ENCODE data around the gene EMP2.
"Not testable (repeated sequence)": the region's sequence is repeated elsewhere in the genome, so short reads cannot be mapped to it uniquely, and the experiment has no call there.

Gene EMP2

DNA sequence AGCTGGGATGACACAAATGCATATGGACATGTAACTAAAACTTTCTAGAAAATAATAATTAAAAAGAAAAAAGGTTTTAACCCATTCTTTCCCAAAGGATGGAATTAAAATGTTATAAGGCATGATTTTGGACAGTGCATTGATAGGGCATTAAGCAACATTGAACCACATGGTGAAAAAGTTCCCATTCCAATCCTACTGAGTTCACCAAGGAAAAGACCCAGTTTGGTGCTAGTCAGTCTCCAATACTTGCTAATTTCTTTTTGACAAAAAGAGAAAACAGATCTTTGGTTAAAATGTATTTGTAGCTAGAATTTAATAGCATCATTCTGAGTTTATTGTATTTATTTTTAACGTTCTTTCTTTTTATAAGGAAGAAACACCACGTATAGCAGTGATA, 28.1 kb downstream of the EMP2 start:
- DNase-seq (ENCODE audit: low read depth in 2 of 2): no peak

- DNase-seq (ENCODE audit: low read depth in 2 of 2): no peak
Observed at GRCh38 chr16:10551881-10552280, 28.5 kb downstream of the EMP2 start.

GRCh38 chr16:10548404-10548803, 32.0 kb downstream of the EMP2 start:
- DNase-seq (ENCODE audit: low read depth in 2 of 2): no peak

DNA sequence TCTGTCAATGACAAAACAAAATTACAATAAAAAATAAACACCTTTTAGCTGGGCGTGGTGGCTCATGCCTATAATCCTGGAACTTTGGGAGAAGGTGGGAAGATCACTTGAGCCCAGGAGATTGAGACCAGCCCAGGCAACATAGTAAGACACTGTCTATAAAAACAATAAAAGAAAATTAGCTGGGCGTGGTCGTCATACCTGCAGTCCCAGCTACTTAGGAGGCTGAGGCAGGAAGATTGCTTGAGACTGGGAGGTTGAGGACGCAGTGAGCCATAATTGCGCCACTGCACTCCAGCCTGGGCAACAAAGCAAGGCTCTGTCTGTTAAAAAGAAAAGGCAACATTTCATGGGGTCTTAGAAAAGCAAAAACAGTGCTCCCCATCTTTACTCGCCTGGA, 32.7 kb downstream of the EMP2 start:
- no peak for DNase-seq (ENCODE audit: low read depth in 2 of 2)

- DNase-seq (ENCODE audit: low read depth in 2 of 2): no peak
Observed at GRCh38 chr16:10543231-10543977, 37.0 kb downstream of the EMP2 start.

- no peak for DNase-seq (ENCODE audit: low read depth in 2 of 2)
Observed at GRCh38 chr16:10541366-10541765, 39.0 kb downstream of the EMP2 start.

DNA sequence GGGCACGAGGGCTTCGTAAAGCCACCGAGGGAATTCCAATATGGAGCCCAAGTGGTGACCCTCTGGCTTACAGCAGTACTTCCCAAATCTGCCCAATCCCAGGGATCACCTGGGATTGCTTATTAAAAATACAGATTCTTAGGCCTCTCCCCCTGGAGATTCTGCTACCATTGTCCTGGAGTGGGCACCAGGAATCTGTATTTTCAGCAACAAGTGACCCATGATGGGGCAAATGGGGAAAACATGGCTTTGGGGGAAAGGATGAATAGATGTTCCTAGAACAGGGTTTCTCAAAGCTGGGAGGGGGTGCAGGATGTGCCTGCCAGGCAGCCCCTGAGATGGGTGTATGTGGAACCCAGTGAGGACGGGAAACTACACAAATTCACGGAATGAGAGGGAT, 40.6 kb downstream of the EMP2 start:
- no peak for DNase-seq (ENCODE audit: low read depth in 2 of 2)

GRCh38 chr16:10539236-10539635, 41.2 kb downstream of the EMP2 start:
- no peak for DNase-seq (ENCODE audit: low read depth in 2 of 2)

GRCh38 chr16:10538583-10538982, 41.8 kb downstream of the EMP2 start:
- no peak for DNase-seq (ENCODE audit: low read depth in 2 of 2)

GRCh38 chr16:10537946-10538345, 42.5 kb downstream of the EMP2 start:
- DNase-seq (ENCODE audit: low read depth in 2 of 2): no peak

GRCh38 chr16:10536814-10537389, 43.5 kb downstream of the EMP2 start:
- no peak for DNase-seq (ENCODE audit: low read depth in 2 of 2)

GRCh38 chr16:10536328-10536727, 44.1 kb downstream of the EMP2 start:
- not testable (repeated sequence) for DNase-seq (ENCODE audit: low read depth in 2 of 2)

GRCh38 chr16:10535461-10535860, 44.9 kb downstream of the EMP2 start:
- DNase-seq (ENCODE audit: low read depth in 2 of 2): no peak

DNA sequence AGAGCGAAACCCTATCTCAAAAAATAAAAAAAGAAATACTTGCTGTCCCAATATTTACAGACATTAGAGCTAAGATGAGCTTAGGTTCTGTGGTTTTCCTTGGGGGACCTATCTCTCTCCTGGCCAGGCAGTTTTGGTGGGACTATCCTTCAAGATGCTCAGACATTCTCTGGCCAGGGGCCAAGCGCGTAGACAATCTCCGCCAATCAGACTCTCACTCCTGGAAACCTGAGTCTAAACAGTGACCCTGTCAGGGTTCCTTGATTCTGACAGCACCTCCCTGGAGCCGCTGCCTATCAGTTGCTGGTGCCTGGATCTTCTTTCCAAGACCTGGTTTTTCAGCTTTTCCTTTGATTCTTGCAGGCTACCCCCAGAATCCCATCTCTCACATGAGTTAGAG, 45.6 kb downstream of the EMP2 start:
- no peak for DNase-seq (ENCODE audit: low read depth in 2 of 2)

DNA sequence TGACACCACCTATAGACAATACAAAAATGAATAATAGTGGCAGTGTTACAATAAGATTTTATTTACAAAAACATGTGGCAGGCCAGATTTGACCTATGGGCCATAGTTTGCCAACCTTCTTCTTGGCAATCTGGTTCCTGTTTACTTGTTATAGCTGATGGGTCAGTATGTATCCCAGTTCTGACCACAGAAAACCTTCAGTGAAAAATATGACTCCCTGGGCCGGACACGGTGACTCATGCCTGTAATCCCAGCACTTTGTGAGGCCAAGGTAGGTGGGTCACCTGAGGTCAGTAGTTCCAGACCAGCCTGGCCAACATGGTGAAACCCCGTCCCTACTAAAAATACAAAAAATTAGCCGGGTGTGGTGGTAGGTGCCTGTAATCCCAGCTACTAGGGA, 46.8 kb downstream of the EMP2 start:
- not testable (repeated sequence) for DNase-seq (ENCODE audit: low read depth in 2 of 2)

DNA sequence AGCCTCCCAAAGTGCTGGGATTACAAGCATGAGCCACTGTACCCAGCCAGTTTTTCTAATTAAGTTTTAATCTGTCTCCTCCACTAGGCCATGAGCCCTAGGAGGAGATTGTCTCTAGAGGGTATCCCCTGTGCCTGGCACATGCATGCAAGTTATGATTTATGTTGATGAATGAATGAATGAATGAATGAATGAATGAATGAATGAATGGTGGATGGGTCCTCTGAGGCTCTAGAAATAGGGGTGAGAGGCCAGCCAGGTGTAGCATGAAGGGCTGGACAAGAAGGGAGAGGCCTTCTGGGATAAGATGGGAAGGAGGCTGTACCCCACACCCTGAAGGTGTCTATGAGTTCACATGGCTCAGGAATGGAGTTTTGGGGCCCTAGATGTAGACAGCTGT, 48.8 kb downstream of the EMP2 start:
- DNase-seq (ENCODE audit: low read depth in 2 of 2): no peak

- DNase-seq (ENCODE audit: low read depth in 2 of 2): no peak
Observed at GRCh38 chr16:10530685-10531084, 49.7 kb downstream of the EMP2 start.

DNA sequence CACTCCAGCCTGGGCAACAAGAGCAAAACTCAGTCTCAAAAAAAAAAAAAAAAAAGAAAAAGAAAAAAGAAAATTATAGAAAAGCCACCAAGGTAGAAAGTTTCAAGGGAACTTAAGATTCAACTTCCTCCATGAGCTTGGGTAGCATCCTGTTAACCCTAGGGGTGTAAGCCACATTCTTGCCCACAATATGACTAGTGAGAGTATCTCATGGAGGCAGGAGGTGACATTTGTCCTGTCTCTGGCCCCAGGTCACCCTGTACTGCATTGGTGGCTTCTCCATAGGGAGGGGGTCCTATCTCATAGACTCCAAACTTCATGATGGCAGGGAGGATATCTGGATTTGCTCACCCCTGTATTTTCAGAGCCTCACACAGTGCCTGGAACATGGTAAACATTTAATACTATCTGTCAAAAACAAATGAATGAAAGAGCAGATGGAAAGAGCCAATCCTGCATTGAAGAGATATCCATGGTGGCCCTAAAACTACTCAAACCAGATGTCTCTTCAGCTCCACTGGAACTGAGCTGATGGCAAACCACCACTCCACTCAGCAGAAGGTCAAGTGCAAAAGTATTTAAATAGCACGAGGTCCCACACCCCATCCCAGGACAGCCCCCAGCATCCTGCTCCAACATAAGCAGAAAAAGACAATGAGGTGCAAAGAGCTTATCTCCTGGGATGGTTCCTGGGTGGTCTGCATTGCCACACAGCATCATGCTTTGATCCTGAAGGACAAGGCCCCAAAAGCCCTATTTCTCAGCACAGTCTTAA, 50.3 kb downstream of the EMP2 start:
- no peak for DNase-seq (ENCODE audit: low read depth in 2 of 2)

DNA sequence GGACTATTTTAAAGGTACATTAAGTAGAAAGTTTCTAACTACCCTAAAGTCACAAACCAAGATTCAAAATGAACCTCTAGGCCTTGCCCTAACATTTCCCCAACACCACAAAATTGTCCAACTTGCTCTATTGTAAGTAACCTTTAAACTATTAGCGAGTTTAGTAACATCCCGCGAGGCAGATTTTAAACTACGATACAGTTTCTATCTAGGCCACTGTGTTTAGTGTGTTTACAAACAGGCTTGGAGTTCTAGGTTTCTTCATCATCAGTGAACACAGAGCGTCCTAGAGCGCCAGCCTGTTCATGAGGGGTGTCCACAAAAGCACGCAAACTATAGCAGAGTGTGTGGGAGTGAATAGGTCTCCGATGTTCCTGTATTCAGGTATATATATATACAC, 51.8 kb downstream of the EMP2 start:
- no peak for DNase-seq (ENCODE audit: low read depth in 2 of 2)

DNA sequence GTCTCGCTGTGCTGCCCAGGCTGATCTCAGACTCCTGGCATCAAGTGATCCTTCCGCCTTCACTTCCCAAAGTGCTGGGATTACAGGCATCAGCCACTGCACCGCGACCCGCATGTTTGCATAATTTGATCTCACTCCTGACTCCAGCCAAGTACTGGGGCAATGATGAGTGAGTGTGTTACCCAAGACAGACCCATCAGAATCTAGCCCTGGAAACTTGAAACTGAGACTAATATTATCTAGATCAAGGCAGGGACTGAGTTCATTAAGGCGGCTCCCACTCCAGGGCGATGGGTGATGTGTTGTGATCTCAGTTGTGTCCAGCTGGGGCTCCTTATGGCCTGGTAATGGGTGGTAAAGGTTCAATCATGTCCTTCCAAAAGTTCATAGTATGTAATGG, 53.4 kb downstream of the EMP2 start:
- DNase-seq (ENCODE audit: low read depth in 2 of 2): no peak

DNA sequence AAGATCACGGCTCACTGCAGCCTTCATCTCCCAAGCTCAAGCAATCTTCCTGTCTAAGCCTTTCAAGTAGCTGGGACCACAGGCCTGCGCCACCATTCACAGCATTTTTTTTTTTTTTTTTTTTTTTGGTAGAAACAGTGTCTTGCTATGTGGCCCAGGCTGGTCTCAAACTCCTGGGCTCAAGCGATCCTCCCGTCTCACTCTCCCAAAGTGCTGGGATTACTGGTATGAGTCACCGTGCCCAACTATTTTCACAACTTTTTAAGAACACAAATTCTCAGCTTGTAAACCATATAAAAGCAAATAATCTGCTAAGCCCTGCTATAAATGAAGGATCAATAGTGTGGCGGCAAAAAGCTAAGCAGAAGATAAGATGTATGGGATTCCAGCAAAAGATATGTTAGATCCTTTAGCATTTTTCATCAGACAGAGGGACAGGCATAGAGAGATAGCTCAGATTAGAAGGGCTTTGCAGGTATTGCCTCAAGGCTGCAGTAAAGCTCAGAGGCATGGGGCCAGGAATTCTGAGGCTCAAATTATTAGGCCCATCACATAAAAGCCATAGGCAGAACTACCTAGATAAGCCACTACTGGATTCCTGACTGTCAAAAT, 55.1 kb downstream of the EMP2 start:
- no peak for DNase-seq (ENCODE audit: low read depth in 2 of 2)

DNA sequence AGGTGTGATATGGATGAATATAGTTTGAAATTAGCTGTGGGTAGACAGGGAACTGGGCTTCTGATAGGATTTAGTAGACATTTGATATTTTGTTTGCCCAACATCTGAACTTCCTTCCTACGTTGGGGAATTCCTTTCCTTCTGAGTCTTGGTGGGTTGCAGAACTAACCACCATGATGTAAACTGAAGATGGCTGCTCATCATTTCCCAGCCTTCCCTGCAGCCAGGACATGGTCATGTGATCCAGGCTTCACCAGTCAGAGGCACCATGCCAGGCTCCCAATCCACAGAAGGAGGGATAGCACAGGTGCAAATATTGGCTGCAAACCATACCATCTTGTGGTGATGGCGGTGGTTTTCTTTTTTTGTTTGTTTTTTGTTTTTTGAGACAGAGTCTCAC, 57.4 kb downstream of the EMP2 start:
- no peak for DNase-seq (ENCODE audit: low read depth in 2 of 2)

Measured in stimulated activated CD4-positive, alpha-beta T cell treated with anti-CD3 and anti-CD28 coated beads, Interleukin-12 subunit alpha, Interleukin-12 subunit beta, amount 100 ng/mL, for 24 hours (primary cell).